HEK293 (cell line): ENCODE measurements around the gene ASPHD1.
"Not testable (repeated sequence)": the region's sequence is repeated elsewhere in the genome, so short reads cannot be mapped to it uniquely, and the experiment has no call there.

Experiments
- CTCF ChIP-seq: fragments of 450-650 bp; formaldehyde crosslinking; IDR thresholded peaks from 2 replicates; pipeline ENCODE4 v1.5.1; 2016; ENCODE audit warnings: missing biosample characterization, missing genetic modification characterization
- SALL2 ChIP-seq: fragments of 450-650 bp; formaldehyde crosslinking; IDR thresholded peaks from 2 replicates; pipeline ENCODE4 v1.5.0; 2017; ENCODE audit warnings: missing biosample characterization, mild to moderate bottlenecking, missing genetic modification characterization, borderline replicate concordance

- TF ChIP-seq CTCF, SALL2 (tag by site-specific recombination): not testable (repeated sequence)
Observed at GRCh38 chr16:29889372-29889771, 10.9 kb upstream of the ASPHD1 start.
